Measurements from ENCODE around the gene PCDHGB3. TPM values are rescaled to one million over a fixed set of nuclear protein-coding genes. Genes with fewer than 3 reads are reported as not detected.
A peak's percentile ranks its signal among the peaks of the same experiment; 100 is the strongest.

Gene PCDHGB3
- total RNA-seq, 1 experiment from 2014 or later, result 0.49 TPM

DNA sequence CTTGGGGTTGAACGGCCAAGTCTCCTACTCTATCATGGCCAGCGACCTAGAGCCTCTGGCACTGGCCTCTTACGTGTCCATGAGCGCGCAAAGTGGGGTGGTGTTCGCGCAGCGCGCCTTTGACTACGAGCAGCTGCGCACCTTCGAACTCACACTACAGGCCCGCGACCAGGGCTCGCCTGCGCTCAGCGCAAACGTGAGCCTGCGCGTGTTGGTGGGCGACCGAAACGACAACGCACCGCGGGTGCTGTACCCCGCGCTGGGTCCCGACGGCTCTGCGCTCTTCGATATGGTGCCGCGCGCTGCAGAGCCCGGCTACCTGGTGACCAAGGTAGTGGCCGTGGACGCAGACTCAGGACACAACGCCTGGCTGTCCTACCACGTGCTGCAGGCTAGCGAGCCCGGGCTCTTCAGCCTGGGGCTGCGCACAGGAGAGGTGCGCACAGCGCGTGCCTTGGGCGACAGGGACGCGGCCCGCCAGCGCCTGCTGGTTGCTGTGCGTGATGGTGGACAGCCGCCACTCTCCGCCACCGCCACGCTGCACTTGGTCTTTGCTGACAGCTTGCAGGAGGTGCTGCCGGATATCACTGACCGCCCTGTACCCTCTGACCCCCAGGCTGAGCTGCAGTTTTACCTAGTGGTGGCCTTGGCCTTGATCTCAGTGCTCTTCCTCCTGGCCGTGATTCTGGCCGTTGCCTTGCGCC, 29.7 kb downstream of the PCDHGB3 start:
- ChIA-PET CTCF (no interaction called here), POLR2A (no interaction called here)
- H3K4me3 ChIP-seq (ENCODE audit: low read depth in 2 of 2, low read length in 2 of 2), result no peak overlapping the region
- intact Hi-C loops (cut with micrococcal nuclease; ENCODE audit: unreplicated experiment), result no loop called here
- DNase-seq (ENCODE audit: low read depth, low spot score) (no peak), ATAC-seq (no peak)
- in situ Hi-C loops (cut with HindIII; ENCODE audit: low pct_unique_long_range_greater_than_20kb, low sequenced_read_pairs), result no loop called here
- no peak overlapping the region for H3K27ac ChIP-seq (ENCODE audit: low read length)
- no peak for TF ChIP-seq TCF7L2 (IDR thresholded peaks at IDR 0.05; ENCODE audit: low read depth, low read length)
- TF ChIP-seq SIN3A (IDR thresholded peaks at IDR 0.05; ENCODE audit: borderline replicate concordance, insufficient read depth, low read depth, low read length), result no peak
- TF ChIP-seq POLR2AphosphoS5 (IDR thresholded peaks at IDR 0.05; ENCODE audit: low read depth, low read length), result no peak
- TF ChIP-seq, protein P1, sequence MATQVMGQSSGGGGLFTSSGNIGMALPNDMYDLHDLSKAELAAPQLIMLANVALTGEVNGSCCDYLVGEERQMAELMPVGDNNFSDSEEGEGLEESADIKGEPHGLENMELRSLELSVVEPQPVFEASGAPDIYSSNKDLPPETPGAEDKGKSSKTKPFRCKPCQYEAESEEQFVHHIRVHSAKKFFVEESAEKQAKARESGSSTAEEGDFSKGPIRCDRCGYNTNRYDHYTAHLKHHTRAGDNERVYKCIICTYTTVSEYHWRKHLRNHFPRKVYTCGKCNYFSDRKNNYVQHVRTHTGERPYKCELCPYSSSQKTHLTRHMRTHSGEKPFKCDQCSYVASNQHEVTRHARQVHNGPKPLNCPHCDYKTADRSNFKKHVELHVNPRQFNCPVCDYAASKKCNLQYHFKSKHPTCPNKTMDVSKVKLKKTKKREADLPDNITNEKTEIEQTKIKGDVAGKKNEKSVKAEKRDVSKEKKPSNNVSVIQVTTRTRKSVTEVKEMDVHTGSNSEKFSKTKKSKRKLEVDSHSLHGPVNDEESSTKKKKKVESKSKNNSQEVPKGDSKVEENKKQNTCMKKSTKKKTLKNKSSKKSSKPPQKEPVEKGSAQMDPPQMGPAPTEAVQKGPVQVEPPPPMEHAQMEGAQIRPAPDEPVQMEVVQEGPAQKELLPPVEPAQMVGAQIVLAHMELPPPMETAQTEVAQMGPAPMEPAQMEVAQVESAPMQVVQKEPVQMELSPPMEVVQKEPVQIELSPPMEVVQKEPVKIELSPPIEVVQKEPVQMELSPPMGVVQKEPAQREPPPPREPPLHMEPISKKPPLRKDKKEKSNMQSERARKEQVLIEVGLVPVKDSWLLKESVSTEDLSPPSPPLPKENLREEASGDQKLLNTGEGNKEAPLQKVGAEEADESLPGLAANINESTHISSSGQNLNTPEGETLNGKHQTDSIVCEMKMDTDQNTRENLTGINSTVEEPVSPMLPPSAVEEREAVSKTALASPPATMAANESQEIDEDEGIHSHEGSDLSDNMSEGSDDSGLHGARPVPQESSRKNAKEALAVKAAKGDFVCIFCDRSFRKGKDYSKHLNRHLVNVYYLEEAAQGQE (IDR thresholded peaks at IDR 0.05; ENCODE audit: insufficient read depth in 1 of 2, low read depth in 2 of 2, low read length in 1 of 2), result no peak
- TF ChIP-seq, protein P2, sequence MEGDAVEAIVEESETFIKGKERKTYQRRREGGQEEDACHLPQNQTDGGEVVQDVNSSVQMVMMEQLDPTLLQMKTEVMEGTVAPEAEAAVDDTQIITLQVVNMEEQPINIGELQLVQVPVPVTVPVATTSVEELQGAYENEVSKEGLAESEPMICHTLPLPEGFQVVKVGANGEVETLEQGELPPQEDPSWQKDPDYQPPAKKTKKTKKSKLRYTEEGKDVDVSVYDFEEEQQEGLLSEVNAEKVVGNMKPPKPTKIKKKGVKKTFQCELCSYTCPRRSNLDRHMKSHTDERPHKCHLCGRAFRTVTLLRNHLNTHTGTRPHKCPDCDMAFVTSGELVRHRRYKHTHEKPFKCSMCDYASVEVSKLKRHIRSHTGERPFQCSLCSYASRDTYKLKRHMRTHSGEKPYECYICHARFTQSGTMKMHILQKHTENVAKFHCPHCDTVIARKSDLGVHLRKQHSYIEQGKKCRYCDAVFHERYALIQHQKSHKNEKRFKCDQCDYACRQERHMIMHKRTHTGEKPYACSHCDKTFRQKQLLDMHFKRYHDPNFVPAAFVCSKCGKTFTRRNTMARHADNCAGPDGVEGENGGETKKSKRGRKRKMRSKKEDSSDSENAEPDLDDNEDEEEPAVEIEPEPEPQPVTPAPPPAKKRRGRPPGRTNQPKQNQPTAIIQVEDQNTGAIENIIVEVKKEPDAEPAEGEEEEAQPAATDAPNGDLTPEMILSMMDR (IDR thresholded peaks at IDR 0.05), result no peak
- H3K27me3 ChIP-seq (ENCODE audit: control insufficient read depth, insufficient read depth, low read length), result no peaks in the 10 kb centered on the region; the same call in 1 of the 2 replicates
- no peaks in the 10 kb centered on the region for H3K9me3 ChIP-seq (ENCODE audit: control insufficient read depth, insufficient read depth, low read depth, low read length)
- H3K36me3 ChIP-seq (ENCODE audit: control insufficient read depth, insufficient read depth, low read length), result no peaks in the 10 kb centered on the region
- BruUV-seq (replicated peaks), result no TSS peak
- H3K4me1 ChIP-seq (ENCODE audit: control insufficient read depth, insufficient read depth, low read length), result no peaks in the 10 kb centered on the region

DNA sequence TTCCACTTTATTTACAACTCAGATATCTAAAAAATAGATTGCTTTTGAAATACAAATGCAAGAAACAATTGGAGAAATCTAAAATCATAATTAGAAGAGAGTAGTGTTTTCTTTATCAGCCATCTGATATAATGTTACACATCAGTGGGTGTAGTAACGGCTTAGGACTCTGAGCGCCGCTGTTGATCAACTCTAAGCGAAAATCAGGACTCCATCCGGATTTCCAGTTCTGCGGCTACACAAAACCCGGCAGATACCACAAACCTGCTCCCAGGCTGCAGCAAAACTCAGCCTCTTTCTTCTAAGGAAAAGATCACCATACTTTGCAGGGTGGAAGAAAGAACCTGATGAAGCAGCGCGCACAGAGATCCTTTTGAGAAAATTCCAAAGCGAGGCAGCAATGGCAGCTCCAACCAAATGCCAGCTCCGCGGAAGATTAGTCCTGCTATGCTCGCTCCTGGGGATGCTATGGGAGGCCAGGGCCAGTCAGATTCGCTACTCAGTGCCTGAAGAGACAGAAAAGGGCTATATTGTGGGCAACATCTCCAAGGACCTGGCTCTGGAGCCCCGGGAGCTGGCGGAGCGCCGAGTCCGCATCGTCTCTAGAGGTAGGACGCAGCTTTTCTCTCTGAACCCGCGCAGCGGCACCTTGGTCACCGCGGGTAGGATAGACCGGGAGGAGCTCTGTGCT, 32.7 kb downstream of the PCDHGB3 start, which contains the start of gene PCDHGA9:
TSS of gene PCDHGA9 (plus strand) at position 226 of the 691 bp plus-strand sequence. CDS start at position 401, 175 bp downstream.
- CTCF ChIA-PET, result interaction anchor here (0.8 kb wide), 1 partner anchor 11 kb away, joined by 3 read pairs; no protein-coding TSS in a partner anchor
- Histone ChIP-seq H3K4me1 (ENCODE audit: control insufficient read depth, insufficient read depth, low read length) (no peaks in the 10 kb centered on the region), H3K27me3 (ENCODE audit: control insufficient read depth, insufficient read depth, low read length) (no peaks in the 10 kb centered on the region), H3K9me3 (ENCODE audit: control insufficient read depth, insufficient read depth, low read depth, low read length) (no peaks in the 10 kb centered on the region), H3K27ac (ENCODE audit: low read length) (no peak within 1 kb of the TSS), H3K36me3 (ENCODE audit: control insufficient read depth, insufficient read depth, low read length) (no peaks in the 10 kb centered on the region), H3K4me3 (ENCODE audit: low read depth in 2 of 2, low read length in 2 of 2) (no peak within 1 kb of the TSS)
- BruUV-seq (replicated peaks), result no TSS peak
- intact Hi-C loops (cut with micrococcal nuclease; ENCODE audit: unreplicated experiment) (no loop called here), in situ Hi-C loops (cut with HindIII; ENCODE audit: low pct_unique_long_range_greater_than_20kb, low sequenced_read_pairs) (no loop called here)
- DNase-seq (ENCODE audit: low read depth, low spot score) (no peak), ATAC-seq (no peak)
- POLR2A ChIA-PET, result no interaction called here
- TF ChIP-seq, protein P1 (IDR thresholded peaks at IDR 0.05; ENCODE audit: insufficient read depth in 1 of 2, low read depth in 2 of 2, low read length in 1 of 2), result no peak
- TF ChIP-seq, protein P2 (IDR thresholded peaks at IDR 0.05), result peak; percentile 20; the same call in 1 of the 2 replicates
